Skeletal muscle cell (primary cell): ENCODE measurements around the gene ARNT2.

ENCODE experiments used
- DNase-seq: peaks from one replicate; pipeline ENCODE4 v3.0.0-alpha.2; 2010; ENCODE audit warnings: low read depth
- H3K4me3 ChIP-seq: 2 replicates; pipeline ENCODE4 v1.5.1; 2011; ENCODE audit warnings: low read depth, mild to moderate bottlenecking, control low read depth, low read length, moderate library complexity

ARNT2 gene

DNA sequence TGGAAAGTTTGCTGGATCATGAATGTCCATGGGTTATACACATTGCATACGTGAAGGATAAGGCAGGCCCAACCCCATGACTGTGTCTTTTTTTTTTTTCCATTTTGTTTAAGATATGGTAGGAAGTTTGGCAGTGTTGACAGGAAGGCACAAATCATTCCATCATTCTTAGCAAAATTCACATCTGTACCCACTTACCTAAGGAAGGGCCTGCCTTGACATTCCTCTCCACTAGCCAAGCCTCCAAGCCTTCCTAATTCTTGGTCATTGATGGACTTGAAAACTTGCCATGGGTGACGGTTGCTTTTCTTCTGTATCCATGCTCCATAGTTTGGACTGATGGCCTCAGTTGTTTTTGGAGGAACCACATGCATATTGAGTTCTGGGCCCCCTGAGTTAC is 54.4 kb downstream of the ARNT2 start:
- DNase-seq, result no peak
- no peak overlapping the region for H3K4me3 ChIP-seq

DNA sequence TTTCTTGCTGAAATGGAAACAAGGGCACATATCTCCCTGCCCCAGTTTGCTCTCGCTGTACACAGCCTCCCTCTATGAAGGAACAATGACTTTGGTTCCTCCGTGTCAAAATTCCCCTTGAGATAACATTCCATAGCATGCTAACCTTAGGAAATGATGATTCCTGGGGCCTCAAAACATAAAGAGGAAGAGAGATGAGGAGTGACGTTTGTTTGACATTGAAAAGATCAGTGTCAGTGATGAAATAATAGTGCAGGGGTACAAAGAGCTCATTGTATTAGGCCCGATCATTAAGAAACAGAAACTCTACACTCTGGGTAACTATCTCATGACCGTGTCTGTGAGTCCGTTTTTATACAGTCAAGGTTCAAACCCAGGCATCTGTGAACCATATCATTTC is 55.2 kb downstream of the ARNT2 start:
- DNase-seq, result no peak
- no peak overlapping the region for H3K4me3 ChIP-seq

DNA sequence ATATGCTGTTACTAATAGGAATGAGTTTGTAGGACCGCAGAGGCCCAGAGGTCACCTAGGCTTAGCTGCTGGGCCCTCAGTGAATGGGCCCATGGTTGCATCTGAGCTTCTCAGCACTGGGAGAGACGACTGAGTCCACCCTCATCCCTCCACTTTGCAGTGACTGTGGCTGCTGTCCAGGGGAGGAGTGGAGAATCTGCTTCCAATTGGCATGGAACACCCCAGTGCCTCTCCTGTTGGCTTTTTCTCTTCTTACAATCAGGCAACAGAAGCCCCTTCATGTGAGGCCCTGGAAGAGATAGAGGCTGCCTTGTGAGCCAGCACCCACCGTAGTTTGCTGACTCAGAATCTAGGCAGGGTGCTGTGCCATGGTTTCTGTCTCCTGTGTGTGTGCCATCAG is 55.6 kb downstream of the ARNT2 start:
- DNase-seq, result no peak
- no peak overlapping the region for H3K4me3 ChIP-seq

DNA sequence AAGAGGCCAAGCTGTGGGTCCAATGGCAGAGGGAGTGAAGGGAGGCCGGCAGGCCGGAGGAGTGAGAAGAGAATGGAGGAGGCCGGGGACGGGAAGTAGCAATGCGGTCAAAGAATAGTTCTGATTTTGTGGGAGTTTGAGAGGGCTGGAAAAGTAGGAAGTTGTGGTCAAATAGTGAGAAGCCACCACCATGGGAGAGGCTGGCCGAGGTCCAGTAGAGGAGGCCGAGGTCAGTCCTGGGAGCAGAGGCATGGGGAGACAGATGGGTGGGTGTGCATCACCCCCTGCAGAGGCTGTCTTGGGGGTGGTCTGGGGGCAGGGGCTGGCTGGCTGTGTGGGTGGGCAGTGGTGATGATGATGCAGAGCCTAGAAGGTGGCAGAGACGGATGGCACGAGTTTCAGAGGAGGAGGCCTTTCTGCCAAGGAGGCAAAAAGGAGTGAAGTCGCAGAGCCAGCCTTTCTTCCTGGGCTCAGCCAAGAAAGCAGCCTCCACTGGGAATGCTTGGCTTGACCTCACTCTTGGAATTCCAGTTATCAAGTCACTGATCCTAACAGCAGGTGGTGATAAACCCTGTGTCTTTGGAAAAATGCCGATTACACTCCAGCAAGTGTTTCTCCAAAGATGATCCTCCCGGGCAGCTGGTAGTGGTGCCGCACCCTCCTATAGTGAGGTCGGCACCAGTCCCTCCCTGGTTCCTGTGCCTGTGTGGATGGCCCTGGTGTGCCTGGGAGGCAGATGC is 57.3 kb downstream of the ARNT2 start:
- DNase-seq, result peak; percentile 48

DNA sequence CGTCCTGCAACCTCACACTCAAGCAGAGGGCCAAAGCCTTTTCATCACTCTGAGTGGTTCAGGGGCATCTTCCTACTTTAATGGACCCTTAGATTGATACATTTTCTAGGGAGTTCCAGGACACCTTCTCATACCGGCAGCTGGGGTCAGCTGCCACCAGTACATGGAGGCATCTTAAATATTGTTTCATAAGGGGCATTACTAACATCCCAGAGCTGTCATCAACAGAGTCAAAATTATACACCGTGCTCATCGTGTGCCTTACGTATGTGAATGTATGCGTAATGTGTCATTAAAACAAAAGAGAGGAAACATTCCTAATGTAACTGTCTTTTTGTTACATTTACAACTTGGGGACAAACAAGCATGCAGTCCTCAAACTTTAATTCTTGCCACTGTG is 57.9 kb downstream of the ARNT2 start:
- DNase-seq, result no peak

More for the DNA sequence above, 57.3 kb downstream of the ARNT2 start:
- H3K4me3 ChIP-seq, result no peak overlapping the region

DNA sequence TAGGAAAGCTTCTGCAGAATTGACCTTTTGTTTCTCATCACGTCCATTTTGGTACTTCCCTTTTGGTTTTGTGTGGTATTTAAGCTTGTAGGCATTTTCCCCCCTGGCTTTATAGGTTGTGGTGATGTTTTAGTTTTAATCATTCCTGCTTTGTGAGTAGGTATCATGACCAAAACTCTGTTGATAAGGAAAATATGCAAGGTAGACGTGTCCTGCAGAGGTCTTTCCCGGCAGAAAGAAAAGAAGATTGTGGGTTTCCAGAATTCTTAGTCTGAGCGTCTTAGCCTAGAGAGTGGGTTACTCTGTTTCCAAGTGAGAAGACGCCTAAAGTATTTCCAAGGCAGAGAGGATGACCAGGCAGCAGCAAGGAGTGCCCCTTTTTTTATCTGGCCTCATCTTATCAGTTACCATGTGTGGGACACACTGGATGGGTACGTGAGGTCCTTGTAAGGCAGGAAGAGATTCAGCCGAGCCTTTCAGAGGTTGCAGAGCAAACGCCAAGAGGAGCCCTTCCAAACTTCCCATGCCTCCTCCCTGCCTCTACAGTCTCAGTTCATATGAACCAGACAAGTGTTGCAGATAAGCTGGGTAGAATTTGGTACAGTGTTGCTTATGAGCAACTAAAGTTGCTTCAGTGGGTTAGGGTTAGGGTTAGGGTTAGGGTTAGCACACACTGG is 58.8 kb downstream of the ARNT2 start:
- DNase-seq, result no peak
- H3K4me3 ChIP-seq, result no peak overlapping the region

More for the DNA sequence above, 57.9 kb downstream of the ARNT2 start:
- H3K4me3 ChIP-seq, result no peak overlapping the region

DNA sequence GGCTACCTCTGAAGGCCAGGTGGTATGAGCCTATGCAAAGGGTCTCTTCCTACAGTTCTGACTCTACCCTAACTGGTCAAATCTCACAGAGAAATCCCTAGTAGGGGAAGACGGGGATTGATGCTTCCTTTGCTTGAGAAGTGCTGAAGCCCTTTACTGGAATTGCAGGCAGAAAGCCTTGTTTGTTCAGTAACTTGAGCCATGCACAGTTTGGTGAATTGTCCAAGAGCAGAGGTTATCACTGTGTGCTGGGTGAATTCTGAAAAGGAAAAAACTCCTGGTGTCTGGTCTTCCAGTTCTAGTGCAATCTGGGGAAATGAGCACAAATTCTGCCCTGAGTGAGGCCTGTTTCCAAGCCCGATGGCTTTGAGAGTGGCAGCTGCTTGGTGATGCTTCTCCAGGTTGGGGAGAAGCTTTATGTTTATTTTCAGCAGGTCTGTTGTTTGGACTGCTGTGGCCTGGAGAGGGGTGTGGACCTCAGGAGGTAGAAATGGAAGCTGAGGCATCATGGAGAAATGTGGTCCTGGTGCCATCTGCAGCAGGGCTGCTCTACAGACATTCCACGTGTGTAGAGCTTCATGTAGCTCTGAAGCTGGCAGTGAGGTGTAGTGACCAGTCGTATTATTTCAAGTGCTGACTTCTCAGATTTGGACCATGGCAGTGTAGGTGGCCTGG is 60.9 kb downstream of the ARNT2 start:
- DNase-seq, result no peak
- H3K4me3 ChIP-seq, result no peak overlapping the region

DNA sequence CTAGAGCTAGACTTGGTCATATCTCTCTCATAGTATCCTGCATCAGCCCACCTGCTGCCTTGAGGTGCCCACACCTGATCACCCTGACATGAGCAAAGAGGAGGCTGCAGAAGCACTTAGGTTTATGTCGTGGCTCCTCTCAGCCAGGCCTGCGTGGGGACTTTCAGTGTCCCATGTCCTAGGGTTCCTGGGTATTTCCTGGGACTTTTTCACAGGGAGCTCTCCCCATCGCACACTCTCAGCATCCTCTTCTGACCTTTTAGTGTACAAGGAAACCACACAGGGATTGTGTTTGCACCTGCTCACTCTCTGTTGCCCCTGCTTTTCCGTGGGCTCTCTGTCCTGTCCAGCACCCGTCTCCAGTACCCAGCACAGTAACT is 61.4 kb downstream of the ARNT2 start:
- H3K4me3 ChIP-seq, result no peak overlapping the region
- no peak for DNase-seq

DNA sequence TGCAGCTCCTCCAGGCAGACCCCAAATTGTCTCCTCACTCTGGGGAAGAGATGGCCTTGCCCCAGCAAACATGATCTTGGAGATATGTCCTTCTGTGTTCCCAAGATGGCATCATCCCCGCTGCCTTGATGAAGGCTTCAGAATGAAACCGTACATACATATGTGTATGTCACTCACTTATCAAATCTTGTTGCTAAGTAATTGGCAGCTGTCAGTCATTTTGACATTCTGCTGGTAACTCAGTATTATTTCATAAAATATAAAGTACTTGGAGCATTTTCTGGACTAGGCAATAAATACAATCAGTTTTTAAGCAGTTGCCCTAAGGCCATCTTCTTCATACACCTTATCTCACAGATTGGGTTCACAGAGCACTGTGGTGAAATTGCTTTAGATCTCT is 62.4 kb downstream of the ARNT2 start:
- no peak for DNase-seq
- no peak overlapping the region for H3K4me3 ChIP-seq

DNA sequence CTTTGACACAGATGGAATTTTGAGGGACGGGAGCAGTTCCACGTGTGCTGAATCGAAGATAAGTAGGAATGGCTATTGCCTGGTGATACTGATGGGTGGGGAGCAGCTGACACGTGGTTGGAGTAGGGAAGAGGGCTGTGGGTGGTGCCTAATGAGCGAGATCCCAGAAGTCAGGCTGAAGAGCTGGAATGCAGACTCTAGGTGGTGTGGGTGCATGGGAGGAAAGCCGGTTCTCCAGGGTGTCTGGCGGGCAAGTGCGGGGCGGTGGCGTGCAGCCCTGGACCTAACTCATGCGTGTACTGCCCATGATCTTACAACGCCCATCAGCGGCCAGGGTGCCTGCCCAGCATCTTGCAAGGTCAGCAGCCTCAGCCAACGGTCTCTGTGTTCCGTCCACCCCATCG is 63.1 kb downstream of the ARNT2 start:
- no peak overlapping the region for H3K4me3 ChIP-seq
- no peak for DNase-seq

DNA sequence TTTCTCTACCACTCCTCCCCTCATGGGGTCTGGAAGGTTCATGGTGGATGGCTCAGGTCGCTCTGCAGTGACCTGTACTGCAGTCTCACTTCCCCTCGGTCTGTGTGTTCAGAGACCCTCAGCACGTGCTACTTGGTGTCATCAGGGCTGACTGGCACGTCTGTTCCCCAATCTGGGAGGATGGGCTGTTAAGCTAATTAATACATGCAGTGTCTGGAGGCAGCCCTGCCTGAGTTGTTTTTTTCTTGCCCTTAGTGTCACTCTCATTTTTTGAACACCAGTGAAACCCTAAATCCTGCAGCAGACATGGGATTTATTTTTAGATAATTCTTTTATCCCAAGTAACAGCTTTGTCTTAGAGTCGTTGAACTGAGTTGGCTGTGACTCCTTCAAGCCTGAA is 64.6 kb downstream of the ARNT2 start:
- DNase-seq, result no peak
- no peak overlapping the region for H3K4me3 ChIP-seq

DNA sequence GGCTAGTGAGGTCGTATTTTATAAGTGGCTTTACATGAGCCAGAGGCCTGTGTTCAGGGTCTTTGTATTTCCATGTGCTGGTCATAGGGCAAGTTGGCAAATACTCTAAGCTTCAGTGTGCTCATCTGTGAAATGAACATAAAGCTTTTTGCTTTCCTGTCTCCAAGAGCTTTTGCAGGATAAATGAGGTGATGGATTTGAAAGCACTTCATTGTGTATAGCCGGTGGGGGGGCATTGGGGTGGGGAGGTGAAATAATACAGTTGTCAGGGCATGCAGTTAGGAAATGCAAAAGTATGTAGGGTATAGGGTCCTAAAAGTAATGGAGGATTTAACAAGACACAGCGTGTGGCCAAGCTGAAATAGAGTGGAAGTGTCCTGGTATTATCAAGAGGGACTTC is 67.7 kb downstream of the ARNT2 start:
- no peak for DNase-seq
- no peak overlapping the region for H3K4me3 ChIP-seq

DNA sequence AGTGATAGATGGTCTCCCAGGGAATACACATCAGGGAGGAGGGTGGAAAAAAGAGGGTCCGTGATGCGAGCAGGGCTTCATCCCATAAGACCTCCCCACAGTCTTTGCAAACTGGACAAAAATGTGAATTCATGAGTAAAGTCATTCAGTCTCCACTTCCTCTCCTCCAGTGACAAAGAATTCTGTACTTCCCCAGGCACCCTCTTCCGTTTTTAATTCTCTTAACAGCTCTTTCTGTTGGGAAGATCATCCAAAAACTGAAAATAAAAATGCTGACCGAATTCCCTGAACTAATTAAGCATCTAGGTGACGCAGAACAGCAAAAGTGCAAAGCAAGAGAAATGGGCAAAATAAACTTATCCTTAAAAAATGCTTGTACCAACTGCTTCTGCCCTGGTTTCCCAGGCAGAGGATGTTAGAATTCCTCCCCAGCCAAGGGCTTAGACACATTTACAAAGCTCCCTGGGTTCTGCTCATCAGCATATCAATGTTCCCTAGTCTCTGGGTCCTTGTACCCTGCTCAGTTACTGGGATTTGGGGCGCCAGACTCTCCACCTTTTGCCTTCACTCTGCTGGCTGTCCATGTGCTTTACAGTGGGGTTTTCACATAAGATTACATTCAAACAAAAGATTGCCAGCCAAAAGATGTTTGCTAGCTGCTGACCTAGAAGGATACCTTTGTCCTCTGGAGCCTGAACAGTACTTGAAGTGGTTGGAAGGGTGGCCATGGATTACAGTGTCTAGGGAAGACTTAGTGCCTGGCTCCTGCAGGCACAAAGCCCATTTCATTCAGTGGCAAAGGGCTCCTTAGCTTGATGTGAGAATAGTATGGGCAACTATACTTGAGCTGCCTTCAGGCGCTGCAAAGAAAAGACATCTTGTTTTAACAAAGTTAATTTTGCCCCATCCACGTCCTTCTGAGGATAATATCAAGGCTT is 69.4 kb downstream of the ARNT2 start:
- no peak for DNase-seq
- H3K4me3 ChIP-seq, result no peak overlapping the region

DNA sequence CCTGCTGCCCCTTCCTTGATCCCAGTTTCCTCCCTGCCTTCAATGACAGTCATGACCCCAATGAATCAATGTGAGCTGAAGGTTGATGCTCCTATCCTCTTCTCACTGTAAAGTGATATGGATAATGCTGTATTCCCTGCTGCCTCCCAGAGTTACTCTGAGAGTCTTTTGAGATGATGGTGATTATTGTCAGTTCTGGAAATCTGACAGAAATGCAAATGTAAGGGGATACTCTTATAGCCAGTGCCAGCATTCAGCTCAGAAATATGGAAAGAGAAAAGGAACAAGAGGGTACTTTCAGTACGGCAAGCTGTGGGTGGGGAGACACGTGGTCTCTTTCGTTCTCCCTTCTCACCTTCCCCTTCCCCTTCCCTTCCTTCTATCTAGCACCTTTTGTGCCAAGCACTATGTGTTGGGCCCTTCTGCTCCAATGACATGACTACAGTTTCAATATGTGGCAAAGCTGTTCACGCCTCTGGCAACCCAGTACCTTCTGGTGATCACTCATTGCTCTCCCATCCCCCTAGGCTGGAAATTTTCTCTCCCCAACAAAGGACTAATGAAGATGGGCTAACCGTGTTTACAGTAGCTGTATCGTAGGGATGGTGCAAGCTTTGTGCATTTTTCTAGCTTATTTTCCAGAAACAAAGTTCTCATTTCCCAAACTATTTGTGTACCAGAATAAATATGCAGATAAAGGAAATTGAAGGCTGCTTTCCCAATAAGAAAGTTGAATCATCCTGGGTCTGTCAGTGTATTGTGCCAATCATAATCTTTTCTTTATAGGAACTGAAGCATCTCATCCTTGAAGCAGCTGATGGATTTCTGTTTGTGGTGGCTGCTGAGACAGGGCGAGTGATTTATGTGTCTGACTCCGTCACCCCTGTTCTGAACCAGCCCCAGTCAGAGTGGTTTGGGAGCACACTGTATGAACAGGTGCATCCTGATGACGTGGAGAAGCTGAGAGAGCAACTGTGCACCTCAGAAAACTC is 70.3 kb downstream of the ARNT2 start:
- no peak overlapping the region for H3K4me3 ChIP-seq
- DNase-seq, result no peak

DNA sequence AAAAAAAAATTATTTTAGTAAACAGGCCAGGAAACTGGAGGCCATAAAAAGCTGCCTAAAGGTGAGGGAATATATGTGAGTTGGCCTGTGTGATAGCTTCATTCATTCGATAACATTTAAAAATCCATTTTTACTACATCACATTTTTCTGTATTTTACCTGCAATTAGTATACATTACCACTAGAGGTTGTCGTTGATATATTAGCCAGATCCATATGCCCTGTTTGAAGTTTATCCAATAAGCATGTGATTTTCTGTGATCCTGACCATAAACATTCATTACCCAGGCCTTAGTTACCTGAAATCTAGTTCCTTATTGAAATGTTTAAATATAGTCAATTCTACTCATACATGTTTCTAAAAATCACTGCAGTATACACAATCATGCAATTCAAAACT is 71.4 kb downstream of the ARNT2 start:
- DNase-seq, result no peak
- H3K4me3 ChIP-seq, result no peak overlapping the region

DNA sequence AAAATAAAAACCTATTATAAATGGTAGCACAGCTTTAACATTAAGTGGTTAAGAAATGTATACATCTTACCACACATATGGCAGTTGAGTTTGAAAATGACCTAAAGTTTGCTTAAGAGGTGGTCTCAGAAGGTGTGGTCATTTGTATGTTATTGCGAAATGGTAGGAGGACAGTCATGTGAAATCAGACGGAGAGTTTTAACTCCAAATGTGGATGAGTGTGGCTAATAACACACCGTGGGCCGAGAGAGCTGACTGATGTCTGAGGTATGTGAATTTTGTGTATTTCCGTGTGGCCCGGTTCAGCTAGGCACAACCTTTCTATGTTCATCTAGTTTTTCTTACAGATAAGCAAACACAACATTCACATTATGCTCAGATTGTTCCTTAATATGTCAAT is 71.9 kb downstream of the ARNT2 start:
- no peak overlapping the region for H3K4me3 ChIP-seq
- DNase-seq, result no peak

DNA sequence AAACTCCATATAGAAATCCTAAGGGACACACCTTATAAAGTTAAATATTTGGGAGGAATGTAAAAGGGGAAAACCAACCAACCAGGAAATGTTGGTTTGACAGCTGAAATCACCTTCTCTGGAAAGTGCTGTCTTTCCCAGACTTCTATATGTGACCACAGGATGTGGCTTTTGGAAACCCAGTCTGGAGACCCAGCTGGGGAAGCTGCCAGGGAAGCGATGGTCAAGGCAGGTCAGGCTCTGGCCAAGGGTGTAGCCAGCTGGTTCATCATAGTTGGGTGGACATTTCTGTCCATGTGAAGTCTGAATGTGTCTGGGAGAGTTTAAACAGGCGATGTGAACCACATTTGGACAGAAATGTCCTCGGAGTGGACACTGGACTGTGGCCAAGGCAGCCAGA is 73.9 kb downstream of the ARNT2 start:
- no peak overlapping the region for H3K4me3 ChIP-seq
- no peak for DNase-seq

DNA sequence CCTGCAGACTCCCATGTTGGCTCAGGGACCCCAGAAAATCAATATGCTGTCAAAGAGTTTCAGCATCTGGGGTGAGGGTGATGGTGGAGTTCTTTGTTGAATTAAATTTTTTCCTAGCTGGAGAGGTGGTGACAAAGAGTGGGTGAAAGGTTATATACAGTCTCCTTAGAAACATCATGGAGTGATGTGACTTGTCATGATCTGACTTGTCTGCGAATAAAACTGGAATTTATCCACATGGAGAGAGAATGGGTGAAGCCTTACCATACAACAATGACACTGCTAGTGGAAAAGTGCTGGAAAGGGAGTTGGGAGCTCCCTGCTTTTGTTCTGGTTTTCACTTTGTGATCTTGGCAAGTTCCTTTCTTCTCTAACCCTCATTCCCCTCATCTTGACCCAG is 75.0 kb downstream of the ARNT2 start:
- H3K4me3 ChIP-seq, result no peak overlapping the region
- no peak for DNase-seq
